NCI-H82 treated with DMSO at 0.1 percent for 48 hours (cell line): ENCODE results near the gene PAQR5.

ENCODE experiments used
- DNase-seq: peaks from one replicate; lab custom pipeline; 2025; ENCODE audit not compliant: unreplicated experiment; lab: John Stamatoyannopoulos, UW

Gene PAQR5

GRCh38 chr15:69456208-69457166, 157.8 kb downstream of the PAQR5 start:
- DNase-seq = no peak
